ENCODE results near the gene DNAJC12.
"Not testable (repeated sequence)": the region's sequence is repeated elsewhere in the genome, so short reads cannot be mapped to it uniquely, and the experiment has no call there.

Gene DNAJC12

DNA sequence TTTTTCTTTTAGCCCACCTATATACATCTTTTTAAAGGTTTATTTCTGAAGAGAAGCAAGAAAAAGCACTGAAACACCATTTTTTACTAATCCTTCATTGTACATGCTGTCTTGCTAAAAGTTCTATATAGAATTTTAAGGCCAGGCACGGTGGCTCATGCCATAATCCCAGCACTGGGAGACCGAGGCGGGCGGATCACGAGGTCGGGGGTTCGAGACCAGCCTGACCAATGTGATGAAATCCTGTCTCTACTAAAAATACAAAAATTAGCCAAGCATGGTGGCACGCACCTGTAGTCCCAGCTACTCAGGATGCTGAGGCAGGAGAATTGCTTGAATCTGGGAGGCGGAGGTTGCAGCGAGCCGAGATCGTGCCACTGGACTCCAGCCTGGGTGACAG, 1.5 kb upstream of the DNAJC12 start:
- not testable (repeated sequence) for DNase-seq

DNA sequence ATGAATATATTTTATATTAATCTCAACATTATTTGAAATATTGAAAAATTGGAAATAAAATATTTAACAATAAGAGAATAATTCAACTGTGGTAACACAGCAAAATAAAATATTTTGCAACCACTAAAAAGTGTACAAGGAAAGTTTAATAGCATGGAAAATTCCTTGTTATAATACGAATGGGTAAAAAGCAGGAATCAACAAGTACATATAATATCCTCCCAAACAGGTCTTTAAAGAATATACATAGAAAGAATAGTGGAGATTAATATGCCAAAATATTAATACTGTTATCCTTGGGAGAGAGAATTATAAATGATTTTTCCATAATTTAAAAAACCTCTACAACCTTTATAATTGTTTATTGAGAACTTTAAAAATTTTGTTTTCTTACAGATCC, 1.0 kb downstream of the DNAJC12 start:
- DNase-seq = no peak

DNA sequence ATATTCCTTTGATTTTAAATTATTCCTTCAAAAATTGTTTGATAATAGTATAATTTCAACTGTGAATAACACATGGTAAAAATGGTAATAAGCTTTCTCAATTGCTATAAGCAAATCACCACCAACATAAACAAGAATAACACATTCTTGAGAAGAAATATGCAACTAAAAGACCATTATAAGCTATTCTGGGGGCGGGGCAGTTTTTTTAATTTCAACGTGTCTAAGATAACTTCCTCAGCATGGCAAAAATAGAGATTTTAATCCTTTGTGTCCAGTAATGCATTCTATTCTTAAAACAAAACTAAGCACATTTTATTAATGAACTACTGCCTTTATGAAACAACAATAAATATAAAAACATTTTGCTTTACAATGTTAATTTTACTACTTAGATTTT, 1.5 kb downstream of the DNAJC12 start:
- DNase-seq = no peak

DNA sequence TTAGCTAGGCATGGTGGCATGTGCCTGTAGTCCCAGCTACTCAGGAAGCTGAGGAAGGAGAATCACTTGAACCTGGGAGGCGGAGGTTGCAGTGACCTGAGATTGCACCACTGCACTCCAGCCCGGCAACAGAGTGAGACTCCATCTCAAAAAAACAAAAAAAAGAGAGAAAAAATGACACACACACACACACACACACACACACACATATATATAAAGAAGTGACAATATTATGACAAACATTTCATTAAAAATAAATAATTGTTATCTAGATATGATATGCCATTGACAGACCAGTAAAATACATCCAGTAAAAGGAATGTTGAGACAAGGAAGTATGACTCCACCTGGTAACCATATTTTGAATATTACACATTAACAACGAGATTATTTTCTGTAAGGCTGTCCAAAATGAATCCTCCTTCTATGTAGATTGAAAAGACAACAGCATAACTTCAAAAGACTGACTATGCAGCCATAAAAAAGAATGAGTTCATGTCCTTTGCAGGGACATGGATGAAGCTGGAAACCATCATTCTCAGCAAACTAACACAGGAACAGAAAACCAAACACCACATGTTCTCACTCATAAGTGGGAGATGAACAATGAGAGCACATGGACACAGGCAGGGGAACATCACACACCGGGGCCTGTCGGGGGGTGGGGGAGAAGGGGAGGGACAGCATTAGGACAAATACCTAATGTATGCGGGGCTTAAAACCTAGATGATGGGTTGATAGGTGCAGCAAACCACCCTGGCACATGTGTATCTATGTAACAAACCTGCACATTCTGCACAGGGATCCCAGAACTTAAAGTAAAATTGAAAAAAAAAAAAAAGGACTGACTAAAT, 2.2 kb downstream of the DNAJC12 start:
- not testable (repeated sequence) for DNase-seq

DNA sequence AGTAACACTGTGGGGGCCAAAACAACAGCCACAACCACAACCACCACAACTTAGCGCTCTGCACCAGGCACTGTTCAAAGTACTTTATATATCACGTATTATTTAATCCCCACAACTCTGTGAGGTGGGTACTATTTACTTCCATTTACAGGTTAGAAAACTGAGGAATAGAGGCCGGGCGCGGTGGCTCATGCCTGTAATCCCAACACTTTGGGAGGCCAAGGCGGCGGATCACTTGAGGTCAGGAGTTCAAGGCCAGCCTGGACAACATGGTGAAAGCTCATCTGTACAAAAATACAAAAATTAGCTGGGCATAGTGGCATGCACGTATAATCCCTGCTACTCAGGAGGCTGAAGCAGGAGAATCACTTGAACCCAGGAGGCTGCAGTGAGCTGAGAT, 3.6 kb downstream of the DNAJC12 start:
- DNase-seq = no peak

DNA sequence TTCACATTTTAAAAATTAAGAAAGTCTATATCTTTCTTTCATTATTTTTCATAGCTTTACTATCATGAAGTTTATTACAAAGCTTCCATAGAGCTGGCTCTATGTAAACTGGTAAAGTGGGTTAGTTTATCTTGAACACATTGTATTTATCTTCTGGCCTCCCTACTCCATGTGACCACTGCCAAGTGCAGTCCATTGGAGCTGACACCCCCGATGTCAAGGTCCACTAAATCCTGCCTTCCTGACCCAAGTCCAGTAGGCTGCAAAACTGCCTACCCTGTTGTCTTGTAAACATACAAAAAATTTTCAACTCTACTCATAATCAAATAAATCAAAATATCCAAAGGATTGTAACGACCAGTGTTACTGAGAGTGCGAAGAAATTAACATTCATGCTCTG, 10.2 kb downstream of the DNAJC12 start:
- DNase-seq = no peak

DNA sequence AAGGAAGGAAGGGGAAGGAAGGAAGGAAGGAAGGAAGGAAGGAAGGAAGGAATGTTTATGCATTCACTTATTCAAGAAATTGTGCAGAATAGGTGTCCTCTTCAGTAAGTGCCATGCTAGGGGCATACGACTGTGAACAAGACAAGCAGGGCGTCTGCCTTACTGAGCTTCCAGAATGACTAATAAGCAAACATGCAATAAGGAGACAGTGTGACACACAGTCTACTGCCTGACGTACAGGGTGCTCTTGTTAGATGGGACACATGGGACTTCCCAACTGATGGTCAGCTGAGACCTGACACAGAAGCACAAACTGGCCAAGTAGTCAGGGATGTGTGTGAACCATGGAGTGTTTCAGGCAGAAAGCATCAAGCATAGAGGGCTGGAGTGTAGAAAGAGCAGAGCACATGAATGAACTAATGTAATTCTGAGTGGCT, 18.2 kb downstream of the DNAJC12 start:
- DNase-seq = no peak

DNA sequence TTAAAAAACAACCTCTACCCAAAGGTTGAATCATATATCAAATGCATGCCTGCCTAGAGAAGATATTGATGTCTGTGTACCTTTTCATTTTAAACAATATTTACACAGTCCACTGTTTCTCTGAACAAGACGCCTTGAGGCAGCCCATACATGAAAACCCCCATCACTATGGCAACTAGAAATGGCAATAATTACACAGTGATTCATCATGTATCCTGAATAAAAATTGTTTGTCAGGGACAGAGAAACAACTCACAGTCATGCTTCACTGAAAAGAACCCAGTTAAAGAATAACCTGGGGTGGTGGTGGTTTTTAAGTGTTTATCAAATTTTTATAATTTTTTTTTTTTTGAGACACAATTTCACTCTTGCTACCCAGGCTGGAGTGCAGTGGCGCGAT, 19.7 kb downstream of the DNAJC12 start:
- no peak for DNase-seq

DNA sequence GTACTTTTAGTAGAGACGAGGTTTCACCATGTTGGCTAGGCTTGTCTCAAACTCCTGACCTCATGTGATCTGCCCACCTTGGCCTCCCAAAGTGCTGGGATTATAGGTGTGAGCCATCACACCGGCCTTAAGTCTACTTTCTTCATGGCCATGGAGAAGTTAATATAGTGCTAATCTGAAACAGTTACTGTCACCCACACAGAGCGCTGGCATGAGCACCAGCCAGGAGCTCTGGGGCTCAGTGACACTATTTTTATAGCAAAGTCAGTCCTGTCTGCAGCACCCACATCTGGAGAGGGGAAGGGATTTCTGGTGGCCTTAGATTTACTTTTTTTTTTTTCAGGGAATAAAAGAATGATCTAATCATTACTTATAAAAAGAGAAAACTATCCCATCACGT, 21.3 kb downstream of the DNAJC12 start:
- no peak for DNase-seq

DNA sequence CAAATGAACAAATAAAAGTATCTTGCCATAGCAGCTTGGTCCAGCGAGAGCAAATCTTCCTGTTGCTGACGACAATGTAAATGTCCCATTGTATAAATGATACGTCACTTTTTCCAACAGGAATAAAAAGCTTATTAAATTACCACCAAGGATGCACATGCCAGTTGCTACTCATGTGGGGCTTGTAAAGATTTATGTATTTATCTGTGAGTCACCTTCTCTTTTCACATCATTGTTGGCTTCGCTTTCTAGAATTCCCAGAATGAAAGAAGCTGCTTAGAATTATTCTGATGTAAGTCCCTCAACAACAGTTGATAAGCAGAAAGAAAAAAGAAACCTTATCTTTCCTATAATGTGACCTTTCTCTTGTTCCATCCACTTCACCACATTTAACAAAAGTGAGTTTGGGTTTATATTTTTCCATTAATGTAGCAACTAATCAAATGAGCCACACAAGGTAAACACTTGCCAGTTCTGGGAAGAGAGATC, 22.4 kb downstream of the DNAJC12 start:
- no peak for DNase-seq

DNA sequence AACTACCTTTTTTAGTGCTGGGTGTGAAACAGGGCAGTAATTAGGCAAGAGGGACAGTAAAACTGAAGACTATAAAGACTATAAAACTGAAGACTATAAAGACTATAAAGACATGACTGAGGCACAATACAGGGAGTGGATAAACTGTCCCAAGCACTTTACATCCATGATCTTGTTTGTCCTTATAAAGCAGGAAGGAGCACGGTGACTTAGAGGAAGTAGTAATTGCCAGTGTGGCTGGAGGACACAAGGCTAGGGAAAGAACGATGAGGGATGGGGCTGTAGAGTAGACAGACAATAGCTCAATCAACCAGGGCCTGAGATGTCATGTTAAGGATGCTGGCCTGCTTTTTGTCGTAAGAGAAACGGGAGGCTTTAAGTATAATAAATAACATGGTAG, 26.0 kb downstream of the DNAJC12 start:
- DNase-seq = no peak

DNA sequence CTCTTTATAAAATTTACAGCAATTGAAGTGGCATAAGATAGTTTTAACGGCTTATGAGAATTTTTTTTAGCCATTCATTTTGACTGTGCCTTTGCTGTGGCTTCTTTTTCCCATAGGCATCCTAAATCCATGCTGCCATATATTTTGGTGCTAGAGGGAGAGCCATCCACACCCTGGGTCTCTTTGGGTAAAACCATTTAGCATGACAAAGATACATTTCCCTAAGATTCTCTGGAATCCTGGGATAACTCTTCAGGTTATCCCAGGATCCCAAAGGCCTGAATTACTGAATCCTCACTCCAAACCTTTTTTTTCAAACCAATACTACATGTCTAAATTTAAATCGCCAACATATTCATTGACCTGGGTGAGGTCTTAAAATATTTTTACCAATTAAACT, 28.9 kb downstream of the DNAJC12 start:
- no peak for DNase-seq

DNA sequence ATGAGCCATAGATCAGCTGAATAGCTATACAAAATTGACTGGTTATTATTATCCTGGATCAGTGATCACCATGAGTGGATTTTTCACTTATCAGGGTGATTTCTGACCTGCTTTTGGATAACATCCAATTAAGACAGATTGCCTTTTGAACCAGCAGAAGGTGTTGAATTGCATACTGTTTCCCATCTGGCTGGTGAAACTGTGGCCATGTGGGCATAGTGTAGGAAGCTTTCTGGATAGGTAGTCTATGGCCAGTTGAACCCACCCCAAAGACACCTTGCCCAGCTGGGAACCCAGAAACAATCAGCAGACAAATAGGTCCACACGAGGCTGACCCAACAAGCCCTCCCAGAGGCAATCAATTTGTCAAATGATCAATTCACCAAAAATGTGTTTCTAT, 29.3 kb downstream of the DNAJC12 start:
- no peak for DNase-seq

DNA sequence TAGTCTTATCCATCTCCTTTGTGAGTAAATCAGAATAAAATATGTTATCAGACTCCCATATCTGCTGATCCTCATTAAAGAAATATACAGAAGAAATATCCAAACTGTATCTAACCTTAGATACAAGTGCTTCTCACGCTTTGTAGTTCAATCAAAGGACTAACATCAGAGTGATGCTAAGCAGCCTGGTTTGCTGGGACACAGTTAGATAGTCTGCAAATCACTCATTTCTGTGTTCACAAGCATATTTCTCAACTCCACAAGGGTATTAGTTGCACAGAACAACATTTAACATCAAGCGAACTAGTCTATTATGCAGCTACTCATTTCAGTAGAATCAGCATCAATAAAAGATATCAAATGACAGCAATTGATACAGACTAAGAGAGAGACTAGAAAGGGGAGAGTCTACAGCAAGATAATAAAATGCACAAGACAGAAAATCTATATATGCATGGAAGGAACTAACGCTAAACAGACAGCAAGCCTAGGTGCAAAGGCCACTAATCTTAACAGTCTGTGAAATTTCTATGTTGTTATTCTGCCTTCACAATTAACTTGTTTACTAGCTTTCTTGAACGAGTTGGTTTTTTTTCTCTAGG, 30.0 kb downstream of the DNAJC12 start:
- no peak for DNase-seq

DNA sequence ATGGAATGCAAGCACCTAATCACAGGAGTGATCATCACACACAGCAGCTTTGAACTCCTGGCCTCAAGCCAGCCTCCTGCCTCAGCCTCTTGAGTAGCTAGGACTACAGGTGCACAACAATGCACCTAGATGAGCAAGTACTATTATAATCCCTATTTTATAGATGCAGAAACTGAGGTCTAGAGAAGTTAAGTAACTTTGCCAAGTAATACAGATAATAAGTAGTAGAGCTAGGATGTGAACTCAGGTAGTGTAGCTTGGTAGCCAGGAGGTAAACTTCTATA, 33.7 kb downstream of the DNAJC12 start:
- DNase-seq = no peak

DNA sequence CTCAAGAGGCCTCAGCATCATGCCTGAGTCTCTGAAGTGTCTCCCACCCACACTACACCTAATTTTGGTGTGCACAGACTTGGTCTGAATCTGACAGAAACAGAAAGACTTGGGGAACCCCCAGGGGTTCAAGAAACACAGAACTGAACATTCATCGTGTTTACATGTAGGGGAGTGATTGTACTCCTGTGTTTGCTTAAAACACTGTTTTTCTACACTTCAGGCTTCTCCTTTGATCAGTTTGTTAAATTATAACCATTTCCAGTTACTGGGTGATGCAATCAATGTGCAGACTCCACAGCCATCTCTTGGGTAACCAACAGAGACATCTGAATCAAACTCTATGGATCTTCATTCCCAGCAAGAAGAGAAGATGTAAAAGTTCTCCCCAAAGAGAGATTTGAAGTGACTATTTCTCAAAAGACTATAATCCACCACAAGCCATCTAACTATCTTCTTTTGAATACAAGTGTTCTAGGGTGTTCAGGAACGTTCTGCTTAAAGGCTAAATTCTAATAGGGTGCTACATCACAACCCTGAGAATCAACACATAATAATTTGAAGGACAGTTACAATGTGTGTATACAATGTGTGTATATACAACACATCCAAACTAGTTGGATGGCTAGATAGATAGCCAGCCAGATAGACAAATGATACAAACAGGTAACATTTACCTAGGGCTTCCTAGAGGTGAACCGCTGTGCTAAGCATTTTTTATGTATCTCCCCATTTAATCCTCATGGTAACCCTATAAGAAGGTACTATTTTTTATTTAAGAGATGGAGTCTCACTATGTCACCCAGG, 34.2 kb downstream of the DNAJC12 start:
- DNase-seq = no peak

DNA sequence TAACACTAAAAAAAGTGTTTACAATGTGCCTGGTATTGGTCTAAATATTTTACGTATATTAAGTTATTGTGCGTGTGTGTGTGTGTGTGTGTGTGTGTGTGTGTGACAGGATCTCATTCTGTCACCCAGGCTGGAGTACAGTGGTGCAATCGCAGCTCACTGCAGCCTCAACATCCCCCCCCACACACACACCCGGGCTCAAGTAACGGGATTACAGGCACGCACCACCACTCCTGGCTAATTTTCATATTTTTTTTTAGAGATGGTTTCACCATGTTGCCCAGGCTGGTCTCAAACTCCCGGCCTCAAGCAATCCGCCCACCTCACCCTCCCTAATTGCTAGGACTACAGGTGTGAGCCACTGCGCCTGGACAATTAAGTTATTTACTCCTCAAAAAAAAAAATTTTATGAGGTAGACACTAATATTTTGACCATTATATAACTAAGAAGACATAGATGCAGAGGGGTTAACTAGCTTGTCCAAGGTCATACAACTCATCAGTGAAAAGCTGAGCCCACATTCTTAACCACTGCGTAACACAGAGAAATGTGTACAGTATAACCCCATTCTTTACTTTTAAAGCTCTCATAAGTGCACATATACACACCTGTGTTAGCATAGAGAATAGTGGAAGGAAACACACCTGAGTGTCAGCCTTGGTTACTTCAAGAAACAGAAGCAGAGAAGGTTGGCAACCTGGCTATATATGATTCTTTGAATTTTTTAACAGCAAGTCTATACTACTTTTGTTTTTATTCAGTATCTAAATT, 35.0 kb downstream of the DNAJC12 start:
- no peak for DNase-seq

DNA sequence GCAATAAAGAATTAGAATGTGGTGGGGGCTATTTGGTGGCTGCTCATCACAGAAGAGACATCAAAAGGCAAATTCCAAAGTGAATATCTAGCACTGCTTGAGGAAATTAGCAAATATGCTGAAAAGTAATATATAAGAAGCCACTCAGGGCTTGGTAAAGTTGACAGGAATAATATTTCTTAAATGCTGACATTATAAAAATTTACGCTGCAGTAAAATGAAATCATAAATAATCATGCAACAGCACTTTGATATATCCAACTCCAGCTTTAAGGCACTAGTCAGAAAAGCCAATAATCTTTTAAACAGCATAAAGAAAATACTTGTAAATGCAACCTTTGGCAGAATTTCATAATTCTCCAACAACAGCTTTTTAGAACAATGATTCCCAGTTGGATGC, 36.9 kb downstream of the DNAJC12 start:
- no peak for DNase-seq

DNA sequence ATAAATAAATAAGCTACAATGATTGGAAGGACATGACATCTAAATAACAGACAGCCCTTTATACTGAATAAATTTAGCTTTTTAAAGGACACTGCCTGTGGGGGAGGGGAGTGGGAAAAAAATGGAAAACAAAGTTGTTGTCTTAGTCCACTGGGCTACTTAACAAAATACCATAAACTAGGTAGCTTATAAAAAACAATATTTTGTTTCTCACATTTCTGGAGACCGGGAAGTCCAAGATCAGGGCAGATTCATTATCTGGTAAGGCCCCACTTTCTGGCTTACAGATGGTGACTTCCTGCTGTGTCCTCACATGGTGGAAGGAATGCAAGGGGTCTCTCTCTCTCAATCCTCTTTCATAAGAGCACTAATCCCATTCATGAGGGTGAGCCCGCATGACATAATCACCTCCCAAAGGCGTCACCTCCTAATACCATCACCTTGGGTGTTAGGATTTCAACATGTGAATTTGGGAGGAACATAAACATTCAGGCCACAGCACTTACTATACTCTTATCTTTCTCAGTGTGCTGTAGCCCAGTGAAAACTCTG, 43.0 kb downstream of the DNAJC12 start:
- DNase-seq = no peak

DNA sequence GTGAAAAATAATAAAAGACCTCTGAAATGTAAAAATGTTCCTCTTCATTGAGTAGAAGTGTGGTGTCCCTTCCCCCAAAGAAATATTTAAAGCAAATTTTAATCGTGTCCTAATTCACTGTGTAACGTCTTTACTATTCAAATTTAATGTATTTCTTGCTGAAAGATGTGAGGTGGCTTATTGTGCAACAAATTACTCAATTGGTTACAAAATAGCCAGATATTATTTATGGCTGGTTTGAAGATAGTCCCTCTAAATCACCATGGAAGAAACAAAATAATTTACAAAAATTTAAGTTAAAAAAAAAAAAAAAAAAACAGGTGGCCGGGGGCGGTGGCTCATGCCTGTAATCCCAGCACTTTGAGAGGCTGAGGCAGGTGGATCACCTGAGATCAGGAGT, 43.7 kb downstream of the DNAJC12 start:
- DNase-seq = no peak

DNA sequence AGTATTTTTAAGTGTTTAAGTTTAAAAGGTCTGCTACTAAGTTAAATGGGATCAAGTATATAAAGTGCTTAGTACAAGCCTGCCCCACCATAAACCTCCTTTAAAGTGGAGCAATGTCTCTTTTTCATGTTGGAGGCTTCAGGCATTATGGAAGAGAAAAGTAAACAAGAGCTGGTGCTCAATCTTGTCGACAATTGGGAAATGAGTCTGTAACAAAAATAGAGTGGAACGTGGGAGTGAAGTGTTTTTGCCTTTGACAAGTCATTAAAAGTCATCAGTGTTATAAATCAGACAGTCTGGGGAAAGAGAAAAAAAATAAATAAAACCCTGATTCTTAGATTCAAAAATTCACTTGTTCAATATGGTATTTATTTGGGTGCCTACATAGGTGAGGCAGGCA, 44.7 kb downstream of the DNAJC12 start:
- no peak for DNase-seq

DNA sequence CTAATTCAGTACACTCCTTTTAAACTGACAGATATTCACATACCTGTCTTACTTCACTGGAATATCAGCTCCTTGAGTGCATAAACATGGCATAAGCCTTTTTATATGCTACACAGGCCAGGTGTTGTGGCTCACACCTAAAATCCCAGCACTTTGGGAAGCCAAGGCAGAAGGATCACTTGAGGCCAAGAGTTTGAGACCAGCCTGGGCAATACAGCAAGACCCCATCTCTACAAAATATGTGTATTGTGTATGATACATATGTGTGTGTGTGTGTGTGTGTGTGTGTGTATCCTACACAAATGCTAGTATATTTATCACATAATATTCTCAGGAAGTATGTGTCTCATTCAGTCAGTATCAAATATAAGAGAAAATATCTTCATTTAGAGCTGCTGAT, 45.3 kb downstream of the DNAJC12 start:
- DNase-seq = no peak

All from cortex of kidney (tissue), 1 donor.